CD4-positive, alpha-beta T cell (primary cell): ENCODE results near the gene TNS1. TPM values are rescaled to one million over a fixed set of nuclear protein-coding genes. Genes with fewer than 3 reads are reported as not detected.

Experiments
- ATAC-seq: fragments of 200-7000 bp; cut with Tn5 transposase; one replicate; pipeline ENCODE4 v1.10.0; 2022; ENCODE audit warnings: mild to moderate bottlenecking; ENCODE audit not compliant: poor library complexity
- CTCF ChIA-PET: fragments of 350-600 bp; sonication (Branson Sonifier 250); formaldehyde crosslinking; loops from one replicate; lab custom pipeline; 2021; ENCODE audit warnings: antibody characterized with exemption, inconsistent platforms; lab: Charles Lee
- POLR2A ChIA-PET: fragments of 350-600 bp; sonication (Branson Sonifier 250); formaldehyde crosslinking; loops from one replicate; lab custom pipeline; 2021; ENCODE audit warnings: antibody characterized with exemption, inconsistent platforms; lab: Charles Lee
- DNase-seq, 14 experiments: peaks; one replicate each; pipeline ENCODE4 v3.0.0-alpha.2; 2013 to 2020; ENCODE audit warnings: mixed read lengths in 2 of 14
- H3K27ac ChIP-seq, 2 donors: one replicate each; pipeline versions ENCODE4 v1.5.1 to v1.7.0; 2013; ENCODE audit warnings: low read length in 2 of 2, low read depth in 1 of 2, mild to moderate bottlenecking in 1 of 2
- H3K27me3 ChIP-seq, 2 experiments: 1 replicate in 1 of 2; 2 replicates in 1 of 2; pipeline versions ENCODE4 v1.6.1 to v1.7.0; 2013; ENCODE audit warnings: low read length in 2 of 2, control low read depth in 1 of 2, mild to moderate bottlenecking in 1 of 2, moderate library complexity in 1 of 2; ENCODE audit not compliant: insufficient read depth in 2 of 2, control insufficient read depth in 1 of 2
- H3K36me3 ChIP-seq: one replicate; pipeline ENCODE4 v1.6.1; 2013; ENCODE audit warnings: low read length, control low read depth; ENCODE audit not compliant: insufficient read depth
- H3K4me1 ChIP-seq: one replicate; pipeline ENCODE4 v1.6.1; 2013; ENCODE audit warnings: low read length, control low read depth; ENCODE audit not compliant: insufficient read depth
- H3K4me3 ChIP-seq: one replicate; pipeline ENCODE4 v1.5.1; 2013; ENCODE audit warnings: mild to moderate bottlenecking, low read length, moderate library complexity
- H3K9me3 ChIP-seq, 2 experiments: 1 replicate in 1 of 2; 2 replicates in 1 of 2; pipeline versions ENCODE4 v1.6.1 to v1.7.0; 2013; ENCODE audit warnings: low read length in 2 of 2, mild to moderate bottlenecking in 2 of 2, control low read depth in 1 of 2, moderate library complexity in 1 of 2; ENCODE audit not compliant: control insufficient read depth in 1 of 2, insufficient read depth in 1 of 2
- H3K27ac Mint-ChIP-seq: one replicate; pipeline ENCODE4 v1.8.0; 2020; ENCODE audit warnings: mixed read lengths
- H3K27me3 Mint-ChIP-seq: one replicate; pipeline ENCODE4 v1.8.0; 2021; ENCODE audit warnings: mixed read lengths
- H3K36me3 Mint-ChIP-seq: one replicate; pipeline ENCODE4 v1.8.0; 2021; ENCODE audit warnings: low read depth, mixed read lengths
- H3K4me1 Mint-ChIP-seq: one replicate; pipeline ENCODE4 v1.8.0; 2021; ENCODE audit warnings: low read depth, mixed read lengths
- H3K4me3 Mint-ChIP-seq: one replicate; pipeline ENCODE4 v1.8.0; 2020; ENCODE audit warnings: mild to moderate bottlenecking, mixed read lengths
- H3K9me3 Mint-ChIP-seq: one replicate; pipeline ENCODE4 v1.8.0; 2020; ENCODE audit warnings: mixed read lengths
- CTCF ChIP-seq: fragments of 200-600 bp; IDR thresholded peaks from one replicate; pipeline ENCODE4 v1.8.0; 2022; ENCODE audit warnings: antibody characterized with exemption, mild to moderate bottlenecking
- intact Hi-C, 2 experiments: fragments of 100-400 bp; cut with DNase I in 1 of 2; cut with micrococcal nuclease in 1 of 2; formaldehyde crosslinking; loops; one replicate each; pipeline versions ENCODE4 v1.15.1 to v1.9.0; 2023 to 2025; cut with DNase I, micrococcal nuclease
- polyA plus RNA-seq, 2 donors: library from polyadenylated mRNA; unstranded; fragments of 120-200 nt; gene quantifications; one replicate each; pipeline ENCODE4 v1.2.1, GENCODE V29; 2013
- total RNA-seq, 174 experiments: library from RNA in 2 of 174; stranded (reverse) in 2 of 174; gene quantifications; one replicate each; pipeline ENCODE4 v1.2.3 and lab custom pipeline; 2021 to 2026

TNS1 gene
- total RNA-seq, result under 1 TPM; 0.25 to 0.34 TPM
- polyA plus RNA-seq (2013, experiment 1 of 2), result 0.11 TPM
- polyA plus RNA-seq (2013, experiment 2 of 2), result 2.2 TPM
- 0 to 6.5 (median 0.58) reads per million in 172 experiments for total RNA-seq (lab: John Stamatoyannopoulos, UW)

- DNase-seq (no peak), ATAC-seq (no peak)
- Mint-ChIP-seq H3K9me3 (no peaks in the 10 kb centered on the region), H3K36me3 (no peaks in the 10 kb centered on the region), H3K27ac (no peak within 1 kb of the TSS), H3K4me1 (no peaks in the 10 kb centered on the region), H3K27me3 (peaks cover 6% of the 10 kb centered on the region), H3K4me3 (no peak within 1 kb of the TSS)
- intact Hi-C loops, result no loop called here
- H3K4me3 ChIP-seq, result no peak within 1 kb of the TSS
- no peaks in the 10 kb centered on the region for H3K36me3 ChIP-seq
- no peak within 1 kb of the TSS for H3K27ac ChIP-seq
- no peaks in the 10 kb centered on the region for H3K4me1 ChIP-seq
- CTCF ChIA-PET, result no interaction called here
- no peak for TF ChIP-seq CTCF
- POLR2A ChIA-PET, result no interaction called here
- H3K9me3 ChIP-seq, result no peaks in the 10 kb centered on the region
- H3K27me3 ChIP-seq, result no peaks in the 10 kb centered on the region
Observed at GRCh38 chr2:218002845-218003180, at the start of gene TNS1. TNS1 (minus strand) TSS chr2:218002995; CDS start chr2:218002872, 123 bp downstream.

GRCh38 chr2:218051903-218052302 is 49.1 kb upstream of the TNS1 start:
- DNase-seq (no peak), ATAC-seq (no peak)
- Mint-ChIP-seq H3K27ac (no peak overlapping the region), H3K9me3 (peaks cover 7% of the 10 kb centered on the region), H3K27me3 (peaks cover 17% of the 10 kb centered on the region), H3K4me1 (no peaks in the 10 kb centered on the region), H3K36me3 (peaks cover 8% of the 10 kb centered on the region), H3K4me3 (no peak overlapping the region)
- CTCF ChIA-PET, result interaction anchor here (0.6 kb wide), 1 partner anchor 315 kb away, joined by 3 read pairs; no protein-coding TSS in a partner anchor
- no peak overlapping the region for H3K27ac ChIP-seq
- H3K27me3 ChIP-seq, result peaks cover 0 to 4% of the 10 kb centered on the region in 2 experiments
- peaks cover 6 to 16% of the 10 kb centered on the region in 2 experiments for H3K9me3 ChIP-seq
- no peak overlapping the region for H3K4me3 ChIP-seq
- no peaks in the 10 kb centered on the region for H3K4me1 ChIP-seq
- no peaks in the 10 kb centered on the region for H3K36me3 ChIP-seq
- POLR2A ChIA-PET, result no interaction called here
- TF ChIP-seq CTCF, result no peak
- intact Hi-C loops, result no loop called here

- Histone ChIP-seq H3K4me3 (no peak overlapping the region), H3K27ac (no peak overlapping the region), H3K9me3 (peaks cover 14 to 16% of the 10 kb centered on the region in 2 experiments), H3K36me3 (no peaks in the 10 kb centered on the region), H3K27me3 (peaks cover 0 to 4% of the 10 kb centered on the region in 2 experiments), H3K4me1 (no peaks in the 10 kb centered on the region)
- Mint-ChIP-seq H3K9me3 (peaks cover 7% of the 10 kb centered on the region), H3K4me3 (no peak overlapping the region), H3K27me3 (peaks cover 12% of the 10 kb centered on the region), H3K27ac (no peak overlapping the region), H3K36me3 (peaks cover 8% of the 10 kb centered on the region), H3K4me1 (no peaks in the 10 kb centered on the region)
- ATAC-seq, result no peak
- intact Hi-C loops, result no loop called here
- CTCF ChIA-PET, result no interaction called here
- DNase-seq, result no peak
- TF ChIP-seq CTCF, result no peak
- POLR2A ChIA-PET, result no interaction called here
Observed at GRCh38 chr2:218047536-218048225, 44.9 kb upstream of the TNS1 start.
